Kidney epithelial cell (primary cell): ENCODE results near the gene BCAS3. TPM values are rescaled to one million over a fixed set of nuclear protein-coding genes. Genes with fewer than 3 reads are reported as not detected.

ENCODE experiments used
- DNase-seq: peaks from one replicate; pipeline ENCODE4 v3.0.0-alpha.2; 2010; ENCODE audit warnings: low read depth
- H3K27me3 ChIP-seq: 2 replicates; pipeline ENCODE4 v1.6.0; 2011; ENCODE audit warnings: low read length; ENCODE audit not compliant: control insufficient read depth, insufficient read depth
- H3K36me3 ChIP-seq: 2 replicates; pipeline ENCODE4 v1.5.1; 2011; ENCODE audit warnings: low read length; ENCODE audit not compliant: control insufficient read depth, insufficient read depth
- H3K4me3 ChIP-seq: 2 replicates; pipeline ENCODE4 v1.5.1; 2011; ENCODE audit warnings: low read depth, mild to moderate bottlenecking, control low read depth, low read length
- CTCF ChIP-seq: IDR thresholded peaks from 2 replicates; pipeline ENCODE4 v1.5.1; 2011; ENCODE audit warnings: mild to moderate bottlenecking, moderate library complexity, low read length, control low read depth, inconsistent platforms; ENCODE audit not compliant: insufficient read depth, poor library complexity, severe bottlenecking
- total RNA-seq: library from RNA; depleted of rRNA; stranded (reverse); fragments of >200 nt; gene quantifications from 2 replicates; pipeline ENCODE4 v1.2.3, GENCODE V29; 2015

BCAS3 gene
- total RNA-seq, 1 donor from 2014 or later, result 26.7 TPM

GRCh38 chr17:61289408-61290385 is 612.0 kb downstream of the BCAS3 start:
- no peak overlapping the region for H3K4me3 ChIP-seq
- H3K36me3 ChIP-seq, result no peaks in the 10 kb centered on the region
- no peak for DNase-seq
- no peaks in the 10 kb centered on the region for H3K27me3 ChIP-seq
- TF ChIP-seq CTCF, result no peak

- no peaks in the 10 kb centered on the region for H3K27me3 ChIP-seq
- DNase-seq, result no peak
These were observed 614.0 kb downstream of the BCAS3 start for GRCh38 chr17:61291451-61292285.

GRCh38 chr17:61294286-61294685 is 616.6 kb downstream of the BCAS3 start:
- Histone ChIP-seq H3K4me3 (no peak overlapping the region), H3K36me3 (no peaks in the 10 kb centered on the region), H3K27me3 (no peaks in the 10 kb centered on the region)
- no peak for TF ChIP-seq CTCF
- DNase-seq, result no peak

More at GRCh38 chr17:61291451-61292285, 614.0 kb downstream of the BCAS3 start:
- no peak for TF ChIP-seq CTCF
- Histone ChIP-seq H3K36me3 (no peaks in the 10 kb centered on the region), H3K4me3 (no peak overlapping the region)

GRCh38 chr17:61294777-61295176 is 617.1 kb downstream of the BCAS3 start:
- no peak for TF ChIP-seq CTCF
- H3K36me3 ChIP-seq, result no peaks in the 10 kb centered on the region
- H3K4me3 ChIP-seq, result no peak overlapping the region
- peak; percentile 54 for DNase-seq
- H3K27me3 ChIP-seq, result no peaks in the 10 kb centered on the region

GRCh38 chr17:61296058-61296457 is 618.4 kb downstream of the BCAS3 start:
- Histone ChIP-seq H3K27me3 (no peaks in the 10 kb centered on the region), H3K36me3 (no peaks in the 10 kb centered on the region), H3K4me3 (no peak overlapping the region)
- DNase-seq, result no peak
- TF ChIP-seq CTCF, result no peak
